H1 (cell line): ENCODE measurements around the gene COL17A1. TPM values are rescaled to one million over a fixed set of nuclear protein-coding genes. Genes with fewer than 3 reads are reported as not detected.

Source experiments
- CTCF ChIA-PET: fragments of 300-600 bp; sonication (Branson Sonifier 250); formaldehyde crosslinking; loops from one replicate; lab custom pipeline; 2021; ENCODE audit not compliant: partially characterized antibody; lab: Charles Lee
- POLR2A ChIA-PET: fragments of 300-600 bp; sonication (Branson Sonifier 250); formaldehyde crosslinking; loops from one replicate; lab custom pipeline; 2021; ENCODE audit warnings: inconsistent platforms; ENCODE audit not compliant: partially characterized antibody; lab: Charles Lee
- DNase-seq, 2 experiments: peaks; one replicate each; pipeline versions ENCODE4 v3.0.0 to v3.0.0-alpha.2; 2010 to 2022; ENCODE audit warnings: low spot score in 2 of 2, low read depth in 1 of 2, mixed read lengths in 1 of 2
- FAIRE-seq: peaks from 2 replicates; lab custom pipeline; 2011; peaks lifted over from hg19 to GRCh38; lab: Jason Lieb, UNC
- H2AFZ ChIP-seq: 2 replicates; pipeline ENCODE4 v1.8.1; 2012; ENCODE audit warnings: low read length, inconsistent platforms
- H2AK5ac ChIP-seq: 2 replicates; pipeline ENCODE4 v1.6.1; 2013; ENCODE audit warnings: low read depth, low read length
- H2BK120ac ChIP-seq: replicated peaks from 2 replicates; pipeline ENCODE3; 2013; ENCODE audit warnings: low read depth, low read length, inconsistent platforms
- H2BK12ac ChIP-seq: 2 replicates; pipeline ENCODE4 v1.6.1; 2013; ENCODE audit warnings: low read depth, low read length
- H2BK15ac ChIP-seq: 2 replicates; pipeline ENCODE4 v1.6.1; 2013; ENCODE audit warnings: low read length
- H2BK20ac ChIP-seq: 2 replicates; pipeline ENCODE4 v1.6.1; 2013; ENCODE audit warnings: low read length
- H2BK5ac ChIP-seq: 2 replicates; pipeline ENCODE4 v1.6.1; 2013; ENCODE audit warnings: low read depth, low read length
- H3K14ac ChIP-seq: 2 replicates; pipeline ENCODE4 v1.6.1; 2013; ENCODE audit warnings: inconsistent platforms; ENCODE audit not compliant: insufficient read length
- H3K18ac ChIP-seq: 2 replicates; pipeline ENCODE4 v1.6.1; 2013; ENCODE audit warnings: low read length; ENCODE audit errors: extremely low read depth
- H3K23ac ChIP-seq: 2 replicates; pipeline ENCODE4 v1.6.1; 2013; ENCODE audit warnings: inconsistent platforms; ENCODE audit not compliant: insufficient read length
- H3K23me2 ChIP-seq: 2 replicates; pipeline ENCODE4 v1.6.1; 2013; ENCODE audit warnings: low read depth, low read length
- H3K27ac ChIP-seq: 2 replicates; pipeline ENCODE4 v1.6.1; 2011; ENCODE audit warnings: low read depth, low read length, inconsistent platforms
- H3K27me3 ChIP-seq, 4 experiments: replicated peaks in 1 of 4; 1 replicate in 1 of 4; 2 replicates in 3 of 4; pipeline versions ENCODE4 v1.6.1 to v1.8.1; 2011 to 2013; ENCODE audit warnings: low read length in 3 of 4, mild to moderate bottlenecking in 3 of 4, inconsistent platforms in 2 of 4, mixed read lengths in 2 of 4, moderate library complexity in 1 of 4; ENCODE audit not compliant: control insufficient read depth in 3 of 4, insufficient read depth in 3 of 4; ENCODE audit errors: extremely low read depth in 1 of 4
- H3K36me3 ChIP-seq, 4 experiments: 2 replicates each; pipeline versions ENCODE4 v1.6.1 to v1.8.1; 2011 to 2013; ENCODE audit warnings: mild to moderate bottlenecking in 4 of 4, low read length in 3 of 4, moderate library complexity in 2 of 4, control low read depth in 1 of 4, inconsistent platforms in 1 of 4; ENCODE audit not compliant: insufficient read depth in 4 of 4, control insufficient read depth in 2 of 4
- H3K4ac ChIP-seq: replicated peaks from 2 replicates; pipeline ENCODE3; 2013; ENCODE audit warnings: low read length, low read depth, mixed read lengths, inconsistent platforms; ENCODE audit not compliant: insufficient read length
- H3K4me1 ChIP-seq, 4 experiments: replicated peaks in 1 of 4; 1 replicate in 1 of 4; 2 replicates in 3 of 4; pipeline versions ENCODE4 v1.6.1 to v1.8.1; 2011 to 2013; ENCODE audit warnings: low read length in 3 of 4, inconsistent platforms in 2 of 4, mixed read lengths in 1 of 4; ENCODE audit not compliant: insufficient read depth in 4 of 4, control insufficient read depth in 3 of 4
- H3K4me2 ChIP-seq, 2 experiments: 2 replicates each; pipeline versions ENCODE4 v1.6.1 to v1.8.1; 2011 to 2013; ENCODE audit warnings: low read depth in 2 of 2, low read length in 2 of 2, control low read depth in 1 of 2, inconsistent platforms in 1 of 2, mild to moderate bottlenecking in 1 of 2; ENCODE audit not compliant: insufficient read depth in 1 of 2
- H3K4me3 ChIP-seq, 4 experiments: fragments of 200-600, 300-600 bp in 1 of 4; sonication (generic), shearing (Covaris generic), sonication (Bioruptor Twin) in 1 of 4; 2 replicates each; pipeline versions ENCODE4 v1.5.1 to v1.8.1; 2011 to 2016; ENCODE audit warnings: low read length in 4 of 4, low read depth in 3 of 4, control low read depth in 2 of 4, inconsistent platforms in 2 of 4, mild to moderate bottlenecking in 2 of 4, mixed read lengths in 1 of 4, moderate library complexity in 1 of 4; ENCODE audit not compliant: insufficient read depth in 2 of 4; ENCODE audit errors: extremely low read depth in 1 of 4
- H3K56ac ChIP-seq: replicated peaks from 2 replicates; pipeline ENCODE3; 2013; ENCODE audit warnings: low read depth, mild to moderate bottlenecking, mixed read lengths, low read length, inconsistent platforms; ENCODE audit not compliant: insufficient read length
- H3K79me1 ChIP-seq: 2 replicates; pipeline ENCODE4 v1.6.1; 2013; ENCODE audit warnings: low read depth, low read length, control low read depth
- H3K79me2 ChIP-seq, 2 experiments: 2 replicates each; pipeline versions ENCODE4 v1.6.1 to v1.8.1; 2012 to 2013; ENCODE audit warnings: low read length in 2 of 2, mild to moderate bottlenecking in 2 of 2, inconsistent platforms in 1 of 2; ENCODE audit not compliant: insufficient read depth in 2 of 2, control insufficient read depth in 1 of 2
- H3K9ac ChIP-seq, 4 experiments: replicated peaks in 1 of 4; 1 replicate in 1 of 4; 2 replicates in 3 of 4; pipeline versions ENCODE4 v1.6.1 to v1.8.1; 2011 to 2013; ENCODE audit warnings: low read depth in 3 of 4, low read length in 3 of 4, control low read depth in 2 of 4, mild to moderate bottlenecking in 2 of 4, moderate library complexity in 2 of 4, inconsistent platforms in 1 of 4; ENCODE audit errors: extremely low read depth in 1 of 4
- H3K9me3 ChIP-seq, 2 experiments: 2 replicates each; pipeline versions ENCODE4 v1.6.1 to v1.8.1; 2012 to 2013; ENCODE audit warnings: mild to moderate bottlenecking in 2 of 2, moderate library complexity in 2 of 2, control low read depth in 1 of 2, inconsistent platforms in 1 of 2, low read depth in 1 of 2, low read length in 1 of 2, mixed read lengths in 1 of 2; ENCODE audit not compliant: insufficient read depth in 2 of 2
- H4K20me1 ChIP-seq, 2 experiments: replicated peaks in 1 of 2; 2 replicates each; pipeline versions ENCODE3 to v1.8.1; 2011 to 2013; ENCODE audit warnings: inconsistent platforms in 2 of 2, low read length in 2 of 2, mild to moderate bottlenecking in 1 of 2; ENCODE audit not compliant: insufficient read depth in 2 of 2, control insufficient read depth in 1 of 2
- H4K5ac ChIP-seq: 2 replicates; pipeline ENCODE4 v1.6.1; 2013; ENCODE audit warnings: low read length, low read depth, mixed read lengths, inconsistent platforms; ENCODE audit not compliant: insufficient read length
- H4K8ac ChIP-seq: 2 replicates; pipeline ENCODE4 v1.8.0; 2013; ENCODE audit warnings: mild to moderate bottlenecking, moderate library complexity, low read length, inconsistent platforms; ENCODE audit not compliant: insufficient read depth; ENCODE audit errors: extremely low read depth
- H4K91ac ChIP-seq: replicated peaks from 2 replicates; pipeline ENCODE3; 2013; ENCODE audit warnings: low read length, mixed read lengths, inconsistent platforms; ENCODE audit not compliant: insufficient read length
- BRCA1 ChIP-seq: IDR thresholded peaks from 2 replicates; pipeline ENCODE4 v1.6.1; 2012; ENCODE audit warnings: low read depth, low read length, improper control_type of control experiment
- EGR1 ChIP-seq: IDR thresholded peaks from 2 replicates; pipeline ENCODE4 v1.6.1; 2011; ENCODE audit warnings: low read depth, low read length, borderline replicate concordance
- HDAC6 ChIP-seq: IDR thresholded peaks from one replicate; pipeline ENCODE4 v1.7.1; 2012; ENCODE audit warnings: low read depth, mild to moderate bottlenecking, inconsistent platforms, low read length, moderate library complexity
- JUN ChIP-seq: IDR thresholded peaks from 2 replicates; pipeline ENCODE4 v1.6.1; 2011; ENCODE audit warnings: low read depth, mild to moderate bottlenecking, improper control_type of control experiment, low read length
- NANOG ChIP-seq: IDR thresholded peaks from 2 replicates; pipeline ENCODE4 v1.6.1; 2011; ENCODE audit warnings: low read length, low read depth, mild to moderate bottlenecking, inconsistent platforms; ENCODE audit not compliant: insufficient read depth, poor library complexity, severe bottlenecking
- SIRT6 ChIP-seq: IDR thresholded peaks from one replicate; pipeline ENCODE4 v1.7.1; 2012; ENCODE audit warnings: low read length, inconsistent platforms
- SP1 ChIP-seq: IDR thresholded peaks from 2 replicates; pipeline ENCODE4 v1.6.1; 2011; ENCODE audit warnings: low read depth, low read length
- SP2 ChIP-seq: IDR thresholded peaks from 2 replicates; pipeline ENCODE4 v1.6.1; 2012; ENCODE audit warnings: mild to moderate bottlenecking, low read length, inconsistent platforms
- SUZ12 ChIP-seq: fragments of 200-600 bp; sonication (generic); IDR thresholded peaks from 2 replicates; pipeline ENCODE4 v1.6.1; 2012; ENCODE audit warnings: mild to moderate bottlenecking, inconsistent platforms, low read length, moderate library complexity, mixed read lengths
- ZNF274 ChIP-seq: IDR thresholded peaks from 2 replicates; pipeline ENCODE4 v1.7.0; 2012; ENCODE audit warnings: low read length, borderline replicate concordance; ENCODE audit errors: extremely low read depth
- WGBS, 2 experiments: shearing (Covaris generic) in 1 of 2; methylation state at CpG; one replicate each; pipeline versions ENCODE4 v1.1.6 to v1.1.7; 2013 to 2015; ENCODE audit warnings: low lambda C conversion rate in 2 of 2, mixed read lengths in 2 of 2, inconsistent platforms in 1 of 2, low coverage in 1 of 2, missing lambda C conversion rate in 1 of 2; ENCODE audit not compliant: insufficient replicate concordance in 2 of 2, insufficient coverage in 1 of 2, insufficient read length in 1 of 2; ENCODE audit errors: extremely low coverage in 1 of 2, missing lambda C conversion rate in 1 of 2; 5-methylcytosine and 5-hydroxymethylcytosine counted together
- polyA plus RNA-seq, 7 experiments: library from polyadenylated mRNA; depleted of rRNA in 3 of 7; stranded (reverse) in 5 of 7; unstranded in 2 of 7; fragments of >200 nt in 5 of 7; fragments of 200-250 nt in 2 of 7; gene quantifications; 1 replicate in 5 of 7; 2 replicates in 1 of 7; 4 replicates in 1 of 7; pipeline versions ENCODE4 v1.2.1 to v1.2.3, GENCODE V29; 2011 to 2013; ENCODE audit warnings: missing spikeins in 2 of 7, mixed read lengths in 2 of 7
- total RNA-seq: library from RNA; stranded (reverse); fragmentation: NEBNext Ultra II Directional; extraction: Animal tissue kit (Norgen Biotek cat#: 25700); gene quantifications from 2 replicates; pipeline ENCODE4 v1.2.1, GENCODE V29; 2021

COL17A1 gene
- total and polyA plus RNA-seq, 2 of the 8 experiments (the other 6 are each of a cell fraction or from before 2014, with no cell fraction given), result 0.35 to 0.37 TPM

GRCh38 chr10:104098358-104098925, 12.8 kb upstream of the COL17A1 start:
- Histone ChIP-seq H4K91ac (no peak overlapping the region), H2AK5ac (no peak overlapping the region), H3K27me3 (no peaks in the 10 kb centered on the region), H3K4me3 (no peak overlapping the region), H3K14ac (no peak overlapping the region), H3K9ac (no peak overlapping the region), H3K27ac (no peak overlapping the region), H4K20me1 (no peaks in the 10 kb centered on the region), H4K5ac (no peak overlapping the region), H2BK15ac (no peak overlapping the region), H4K8ac (no peak overlapping the region), H3K9me3 (peaks cover 8 to 9% of the 10 kb centered on the region in 2 experiments; a peak in 3 of 4 replicates), H3K4ac (no peak overlapping the region), H3K36me3 (no peaks in the 10 kb centered on the region), H3K56ac (no peak overlapping the region), H3K4me2 (no peak overlapping the region), H3K79me2 (no peaks in the 10 kb centered on the region), H3K79me1 (no peaks in the 10 kb centered on the region), H3K4me1 (no peaks in the 10 kb centered on the region), H3K23me2 (no peaks in the 10 kb centered on the region), H2AFZ (no peak overlapping the region), H2BK5ac (no peak overlapping the region), H2BK120ac (no peak overlapping the region), H2BK20ac (no peak overlapping the region), H3K18ac (no peak overlapping the region), H3K23ac (no peak overlapping the region), H2BK12ac (no peak overlapping the region)
- WGBS, 2 experiments, result 90% methylated on average over 4 of the region's 4 CpGs; no CpG with 5 or more reads in 1 of the 2 experiments
- POLR2A ChIA-PET, result interaction anchor here (1.0 kb wide), 1 partner anchor 22 kb away, joined by 3 read pairs; no protein-coding TSS in a partner anchor
- FAIRE-seq (no peak), DNase-seq (no peak)
- CTCF ChIA-PET, result interaction anchor here (0.9 kb wide), 1 partner anchor 34 kb away, joined by 3 read pairs; no protein-coding TSS in a partner anchor
- TF ChIP-seq HDAC6 (no peak), NANOG (no peak), JUN (no peak), SP2 (no peak), SUZ12 (no peak), ZNF274 (no peak), SIRT6 (no peak), EGR1 (no peak), SP1 (no peak), BRCA1 (no peak)
